HG03432 (cell line): ENCODE results near the gene CORO1C.

Experiments
- ATAC-seq: cut with Tn5 transposase; IDR thresholded peaks from one replicate; pipeline ENCODE4 v1.9.1; 2021; ENCODE audit warnings: mild to moderate bottlenecking, moderate library complexity; ENCODE audit not compliant: unreplicated experiment

Gene CORO1C

DNA sequence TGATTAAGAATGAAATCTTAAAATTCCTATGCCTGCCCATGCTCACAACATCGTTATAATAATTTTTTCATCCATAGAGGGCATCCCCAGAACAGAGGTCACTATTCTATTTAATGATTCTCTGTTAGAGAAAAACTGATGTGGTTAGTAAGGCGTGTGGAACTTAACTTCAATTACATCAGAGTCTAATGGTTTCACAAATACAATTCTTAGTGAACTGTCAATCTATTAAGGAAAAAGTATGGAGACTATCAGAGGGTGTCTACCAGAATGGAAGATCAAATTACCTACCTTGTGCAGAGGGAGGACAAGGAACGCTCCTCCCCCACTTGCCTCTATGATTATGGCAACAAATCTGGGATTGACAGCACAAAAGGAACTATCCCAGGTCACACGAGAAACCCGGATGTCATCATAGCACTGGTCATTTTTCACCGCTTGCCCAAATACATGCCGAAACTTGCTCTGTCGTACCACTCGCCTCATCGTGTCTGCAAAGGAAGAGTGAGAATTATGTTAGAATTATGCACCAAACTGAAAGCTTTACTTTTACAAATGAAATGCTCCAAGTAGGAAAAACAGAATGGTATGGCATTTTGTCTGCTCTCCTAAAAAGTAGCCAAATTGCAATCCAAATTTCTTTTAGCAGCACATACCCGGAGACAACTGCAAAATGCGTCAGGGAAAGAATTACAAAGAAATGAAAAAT lies 30.3 kb downstream of the CORO1C start:
- ATAC-seq, result no peak

DNA sequence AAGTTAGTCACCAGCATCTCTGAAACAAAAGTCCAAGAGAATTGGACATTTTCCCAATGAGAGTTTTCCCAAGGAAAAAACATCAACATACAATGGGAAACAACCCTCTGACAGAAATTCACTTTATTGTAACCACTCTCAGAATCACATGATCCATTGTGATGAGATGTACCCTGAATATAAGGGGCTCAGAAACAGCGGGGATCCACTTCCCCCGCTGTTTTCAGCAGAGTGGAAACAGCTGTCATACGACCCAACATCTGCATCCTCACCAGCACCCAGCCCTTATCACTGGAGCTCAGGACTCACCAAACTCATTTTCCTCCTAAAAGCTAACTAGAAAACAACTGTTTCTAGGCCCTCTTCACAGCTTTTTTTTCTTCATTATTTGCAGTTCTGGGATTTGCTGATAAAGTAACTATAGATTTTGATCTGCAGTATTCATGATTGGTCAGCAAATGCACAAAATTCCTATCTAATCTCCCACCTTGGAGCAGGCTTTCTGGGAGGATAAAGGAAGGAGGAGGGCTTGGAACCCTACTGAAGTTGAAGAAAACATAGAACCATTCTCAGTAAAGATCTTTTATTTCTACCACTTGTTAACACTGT lies 31.3 kb downstream of the CORO1C start:
- no peak for ATAC-seq

DNA sequence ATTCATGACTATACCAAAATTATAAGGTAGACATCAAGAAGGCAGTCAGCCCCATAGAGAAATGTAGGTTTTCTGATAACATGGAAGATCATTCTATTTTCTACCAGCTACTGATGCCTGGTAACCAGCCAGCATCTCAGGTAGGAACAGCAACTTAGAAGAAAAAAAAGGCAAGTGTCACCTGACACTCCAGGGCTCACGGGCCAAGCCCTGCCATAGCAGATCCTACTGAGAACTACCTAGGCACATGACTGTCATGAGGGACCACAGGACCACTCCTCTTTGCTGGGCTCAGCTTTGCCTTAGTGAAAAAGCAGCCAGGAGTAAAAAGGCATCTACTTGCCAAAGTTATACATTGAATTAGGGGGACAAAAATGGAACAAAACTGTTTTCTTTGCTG lies 33.4 kb downstream of the CORO1C start:
- no peak for ATAC-seq

DNA sequence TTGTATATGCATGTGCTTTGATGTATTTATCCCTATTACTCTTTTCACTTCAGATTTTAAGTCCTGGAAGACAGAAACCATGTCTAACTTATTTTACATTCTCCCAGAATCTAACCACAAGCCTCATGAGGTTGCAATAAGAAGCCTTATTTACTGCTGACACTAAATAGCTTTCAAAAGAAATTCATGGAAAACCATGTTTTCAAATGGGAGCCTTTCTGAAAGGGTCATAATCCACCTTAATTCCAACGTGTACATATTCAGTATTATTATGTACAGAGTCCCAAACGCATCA lies 34.4 kb downstream of the CORO1C start:
- ATAC-seq, result no peak

DNA sequence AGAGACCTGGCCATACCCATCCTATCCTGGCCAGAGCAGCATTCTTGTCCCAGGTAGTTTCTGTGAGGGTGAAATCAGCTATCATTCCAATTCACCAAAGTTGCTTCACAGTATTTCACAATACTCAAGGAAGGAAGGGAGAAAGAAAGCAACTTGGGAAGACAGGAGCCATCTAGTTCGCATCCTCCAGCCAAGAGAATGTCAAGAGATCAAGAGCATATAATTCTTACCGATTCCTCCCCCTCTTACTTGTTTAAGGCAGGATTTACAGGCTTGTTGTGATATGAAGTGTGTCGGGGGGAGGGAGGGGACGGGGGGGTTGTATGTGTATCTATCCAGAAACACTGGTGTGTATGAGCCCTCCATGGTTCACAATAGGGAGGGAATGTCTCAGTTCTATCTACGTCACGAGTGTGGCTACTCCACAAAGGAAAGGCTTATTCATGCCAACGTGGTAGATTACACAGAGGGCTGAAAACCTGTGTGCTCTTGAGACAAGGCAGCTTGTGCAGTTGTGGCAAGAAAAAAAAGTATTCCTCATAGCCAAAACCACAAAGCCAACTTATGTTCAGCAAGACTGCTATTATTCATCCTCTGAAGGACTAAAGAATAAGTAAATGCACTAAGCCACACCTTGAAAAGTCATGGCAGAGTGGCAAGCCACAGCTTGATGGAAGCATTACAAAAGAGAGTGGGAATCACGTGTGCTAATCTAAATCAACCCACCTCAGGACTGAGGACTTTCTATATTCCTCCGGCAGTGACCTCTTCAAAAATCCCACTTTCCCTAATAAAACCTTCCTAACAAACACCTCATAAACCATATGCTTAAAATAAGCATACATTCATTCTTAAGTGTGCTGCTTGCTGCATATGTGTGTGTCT lies 35.0 kb downstream of the CORO1C start:
- no peak for ATAC-seq

DNA sequence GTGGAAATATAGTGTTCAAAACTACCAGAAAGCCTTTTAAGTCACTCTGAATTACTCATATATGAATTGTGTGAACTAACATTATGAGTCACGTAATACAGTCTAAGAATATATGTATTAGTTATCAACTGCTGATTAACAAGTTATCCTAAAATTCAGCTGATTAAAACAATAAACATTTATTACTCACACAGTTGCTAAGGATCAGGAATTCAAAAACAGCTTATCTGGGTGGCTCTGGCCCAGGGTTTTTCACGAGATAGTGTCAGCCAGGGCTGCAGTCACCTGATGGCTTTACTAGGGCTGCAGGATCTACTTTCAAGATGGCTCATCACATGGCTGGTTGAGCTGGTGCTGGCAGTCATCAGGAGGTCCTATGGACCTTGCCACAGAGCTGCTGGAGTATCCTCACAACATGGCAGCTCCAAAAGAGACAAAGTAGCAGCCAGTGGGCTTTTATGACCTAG lies 36.5 kb downstream of the CORO1C start:
- ATAC-seq, result no peak

DNA sequence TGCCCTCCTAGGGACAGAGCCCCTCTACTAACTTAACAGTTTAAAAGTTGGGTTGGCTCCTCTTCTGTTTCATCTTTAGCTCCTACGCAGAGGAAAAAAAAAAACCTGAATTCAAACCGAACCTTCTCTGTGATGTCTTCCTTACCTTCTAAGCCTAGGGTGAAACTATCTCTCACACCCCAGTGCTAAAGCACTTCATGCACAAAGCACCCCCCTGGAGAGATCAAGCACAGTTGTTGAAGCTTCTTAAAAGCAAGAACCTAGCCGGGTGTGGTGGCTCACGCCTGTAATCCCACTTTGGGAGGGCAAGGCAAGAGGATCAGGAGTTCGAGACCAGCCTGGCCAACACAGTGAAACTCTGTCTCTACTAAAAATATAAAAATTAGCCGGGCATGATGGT lies 37.6 kb downstream of the CORO1C start:
- no peak for ATAC-seq

DNA sequence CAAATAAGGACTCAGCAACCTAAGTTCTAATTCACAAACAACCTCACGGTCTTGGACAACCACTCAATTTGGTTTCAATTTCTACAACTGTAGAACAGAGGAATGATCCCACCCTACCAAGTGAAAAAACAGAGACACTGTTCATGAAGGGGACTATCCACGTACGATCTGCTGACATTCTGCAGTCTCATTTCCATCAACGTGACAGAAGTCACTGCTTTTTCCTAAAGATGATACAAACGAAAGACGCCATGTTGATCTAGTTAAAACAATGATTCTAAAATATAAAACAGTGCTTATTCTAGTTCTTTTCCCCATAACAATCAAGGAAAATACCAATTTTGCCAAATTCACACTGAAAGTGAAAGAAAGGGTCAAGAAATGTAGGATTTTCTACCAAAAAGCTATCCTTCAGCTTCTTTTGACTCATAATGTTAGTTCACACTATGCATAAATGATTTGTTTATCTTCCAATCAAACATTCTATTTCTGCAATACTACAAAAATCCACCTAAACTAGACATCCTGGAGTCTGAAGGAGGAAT lies 38.1 kb downstream of the CORO1C start:
- no peak for ATAC-seq

DNA sequence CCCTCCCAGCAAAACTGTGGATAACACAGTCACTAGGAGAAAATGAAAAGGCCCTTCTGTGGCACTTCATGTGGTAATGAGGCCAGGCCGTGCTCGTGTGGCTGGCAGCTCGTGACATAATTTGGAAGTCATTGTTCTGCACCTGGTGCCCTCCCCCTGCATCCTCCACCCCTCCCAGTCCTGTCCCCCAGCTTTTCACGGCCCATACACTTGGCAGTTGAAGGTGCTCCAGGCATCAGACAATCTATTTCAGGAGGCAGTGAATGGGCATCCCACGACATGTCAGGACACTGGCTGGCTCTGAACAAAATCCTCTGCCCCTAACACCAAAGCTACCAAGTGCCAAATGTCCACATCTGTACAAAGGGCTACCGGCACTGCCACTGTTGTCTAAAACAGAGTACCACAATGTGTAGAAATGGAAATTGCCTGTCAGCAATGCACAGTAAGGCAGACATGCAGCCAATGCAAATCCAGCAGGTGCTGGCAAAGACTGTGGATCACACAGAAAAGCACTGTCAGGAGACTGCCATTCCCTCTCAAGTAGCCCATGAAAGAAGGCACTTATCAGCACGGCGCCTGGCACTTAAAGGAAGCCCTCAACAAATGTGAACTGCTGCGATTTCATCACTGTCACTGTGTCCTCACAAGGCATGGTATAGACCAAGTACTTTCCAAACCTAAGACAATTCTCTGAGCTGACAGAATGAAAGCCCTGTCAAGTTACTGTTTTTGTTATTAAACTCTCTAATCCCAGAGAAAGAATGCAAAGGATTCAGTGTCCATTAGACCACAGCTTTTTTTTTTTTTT lies 39.1 kb downstream of the CORO1C start:
- ATAC-seq, result peak; percentile 21

DNA sequence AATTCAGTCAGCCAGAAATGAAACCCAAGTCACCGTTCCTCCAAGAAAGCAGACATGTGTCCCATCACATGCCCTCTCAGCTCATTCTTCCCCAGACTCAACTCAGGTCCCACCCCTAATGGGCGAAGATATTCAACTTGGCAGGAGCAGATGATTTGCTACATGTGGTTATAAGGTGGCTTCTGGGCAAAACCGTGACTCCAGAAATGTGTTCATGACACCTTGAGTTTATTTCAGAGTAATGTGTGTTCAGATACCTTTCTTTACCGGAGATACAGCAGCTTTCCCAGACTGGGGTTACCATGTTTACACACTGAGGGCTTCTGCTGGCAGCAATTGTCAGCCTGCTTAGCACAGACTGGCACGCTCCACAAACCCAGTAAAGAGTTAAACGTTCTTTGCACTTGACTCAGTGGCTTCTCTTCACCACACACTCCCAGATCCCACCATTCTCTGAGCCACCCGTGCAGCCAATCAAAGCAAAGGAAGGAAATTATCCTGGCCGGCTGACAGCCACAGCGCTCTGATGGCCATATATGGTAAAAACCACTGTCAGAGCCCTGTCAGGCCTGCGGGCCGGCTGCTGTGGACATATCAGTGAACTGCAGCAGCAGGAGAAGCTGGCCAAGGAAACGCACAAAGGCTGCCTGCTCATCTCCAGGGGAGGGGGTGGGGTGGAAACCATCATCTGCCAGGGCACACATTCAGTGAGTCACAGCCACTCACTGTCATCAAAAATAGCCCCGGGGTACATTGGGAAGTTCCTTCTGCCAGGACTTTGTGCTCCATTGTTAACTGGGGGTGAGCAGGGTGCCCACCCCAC lies 39.9 kb downstream of the CORO1C start:
- ATAC-seq, result peak; percentile 79

DNA sequence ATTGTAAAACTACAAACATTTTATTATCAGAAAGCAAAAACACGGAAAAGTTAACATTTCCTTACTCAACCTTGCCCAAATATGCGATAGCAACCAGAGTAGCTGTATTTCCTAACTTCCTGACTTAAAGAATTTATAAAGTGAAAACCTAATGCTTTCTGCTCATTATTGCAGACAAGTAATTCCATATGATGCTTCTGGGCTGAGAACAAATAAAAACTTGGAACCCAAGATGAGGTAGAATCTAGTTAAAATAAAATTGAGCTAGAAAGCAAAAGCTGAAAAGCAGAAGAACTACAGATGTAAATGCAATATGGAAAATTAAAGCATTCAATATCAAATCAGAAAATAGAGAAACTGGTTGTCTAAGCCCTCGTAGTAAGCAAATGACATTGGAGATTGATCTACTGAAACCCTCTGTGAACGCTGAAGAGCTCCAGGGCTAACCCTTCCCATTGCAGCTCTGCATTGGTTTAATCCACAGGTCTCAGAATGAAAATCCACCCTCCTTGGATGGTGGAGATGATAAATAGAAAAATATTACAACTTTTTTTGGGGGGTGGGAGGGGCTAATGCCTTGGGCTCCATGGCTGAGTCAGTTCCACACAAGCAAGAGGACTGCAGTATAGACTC lies 40.7 kb downstream of the CORO1C start:
- no peak for ATAC-seq

DNA sequence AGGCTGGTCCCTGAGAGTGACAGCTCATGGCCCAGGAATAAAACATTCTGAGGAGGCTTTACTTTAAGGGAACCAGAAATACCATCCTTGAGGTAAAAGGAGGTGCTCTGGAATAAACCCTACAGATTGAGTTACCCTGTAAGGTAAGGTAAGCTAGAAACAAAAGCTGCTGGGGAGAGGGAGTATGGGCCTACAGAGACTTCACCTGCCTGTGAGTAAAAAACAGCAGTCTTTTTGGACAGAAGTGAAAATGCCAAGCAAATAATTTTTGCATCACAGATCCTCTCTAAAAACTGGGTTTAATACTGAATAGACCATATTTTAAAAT lies 41.2 kb downstream of the CORO1C start:
- no peak for ATAC-seq

DNA sequence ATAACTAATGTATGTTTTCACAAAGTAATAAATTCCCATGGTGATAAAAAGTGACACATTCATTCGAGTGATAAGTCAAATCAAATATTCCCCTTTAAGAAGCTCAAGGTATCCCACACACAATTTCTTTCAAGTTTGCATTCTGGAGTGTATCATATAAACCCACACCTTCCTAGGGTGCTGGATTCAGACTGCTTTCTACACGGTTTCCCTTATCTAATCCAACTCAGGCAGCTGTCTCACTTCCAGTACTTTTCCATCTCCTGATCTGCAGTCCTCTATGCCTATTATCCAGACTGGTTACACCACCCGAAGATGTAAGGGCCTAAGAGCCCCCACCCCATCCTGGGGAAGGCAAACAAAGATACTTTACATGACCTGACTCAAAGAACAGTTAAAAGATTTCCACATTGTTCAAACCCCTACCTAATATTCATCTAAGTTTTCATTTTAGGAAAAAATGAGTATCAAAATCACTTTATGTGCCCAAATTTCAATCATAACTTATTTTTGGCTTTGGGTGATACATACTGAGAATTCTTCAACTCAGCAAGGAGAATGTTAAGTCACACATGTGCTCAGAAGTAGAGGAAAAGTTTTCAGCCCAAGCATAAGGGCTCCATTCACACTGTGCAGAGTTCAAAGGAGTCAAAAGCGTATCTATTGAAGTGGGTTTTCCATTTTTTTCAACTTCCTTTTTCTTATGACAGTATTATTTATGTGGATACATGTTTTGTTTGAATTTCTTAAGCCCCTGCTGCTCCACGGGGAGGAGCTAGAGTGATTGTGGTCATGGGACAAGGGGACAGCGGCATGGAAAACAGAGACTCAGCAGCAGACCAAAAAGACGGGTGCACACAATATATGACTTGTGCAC lies 41.8 kb downstream of the CORO1C start:
- no peak for ATAC-seq

DNA sequence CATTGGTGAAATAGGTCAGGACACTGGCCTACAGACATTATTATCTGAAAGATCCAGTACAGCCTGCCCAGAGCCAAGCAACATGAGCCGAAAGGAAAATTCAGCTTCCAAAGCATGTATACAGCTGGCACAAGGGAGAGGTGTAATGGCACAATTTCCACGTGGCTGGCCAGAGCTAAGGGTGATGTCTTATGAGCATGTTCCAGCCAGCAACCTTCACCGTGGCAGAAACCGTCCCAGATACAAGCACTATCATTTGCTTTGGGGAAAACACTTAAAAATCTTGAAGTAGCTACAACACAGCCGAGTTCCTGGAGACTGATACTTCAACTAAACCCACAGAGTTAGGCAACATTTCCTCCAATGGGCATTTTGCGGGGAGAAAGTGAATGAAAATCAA lies 44.5 kb downstream of the CORO1C start:
- ATAC-seq, result no peak

DNA sequence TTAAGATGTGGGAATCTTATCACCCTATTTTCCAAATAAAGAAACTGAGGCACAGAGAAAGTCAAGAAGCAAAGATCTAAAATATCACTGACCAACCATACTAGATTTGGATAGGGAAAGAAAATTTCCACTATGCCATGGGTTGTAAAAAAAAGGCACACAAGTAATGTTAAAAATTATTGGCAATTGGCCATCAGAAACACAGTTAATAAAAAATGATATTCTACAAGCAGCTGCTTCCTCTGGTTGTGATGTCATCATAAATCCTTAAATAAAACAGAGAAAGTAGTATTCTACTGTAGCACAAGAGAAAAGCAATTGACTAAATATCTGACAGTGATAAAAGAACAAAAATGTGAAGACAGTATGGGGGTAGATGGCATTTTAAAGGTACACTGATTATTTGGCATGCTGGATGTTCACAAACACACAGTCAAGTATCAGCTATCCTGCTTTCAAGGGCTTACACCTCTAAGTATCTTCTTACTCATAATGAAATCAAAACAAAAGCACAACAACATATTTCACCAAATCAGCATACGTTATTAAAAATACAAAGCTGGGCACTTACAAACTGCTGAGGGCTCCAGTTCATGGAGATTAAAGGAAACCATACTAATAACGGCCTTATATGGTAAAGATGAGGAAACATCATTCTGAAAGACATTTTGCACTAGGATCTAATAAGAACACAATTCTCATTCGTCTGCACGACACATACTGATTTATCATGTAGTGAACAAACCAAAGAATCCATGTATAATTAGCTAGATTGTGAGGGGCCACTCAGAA lies 45.7 kb downstream of the CORO1C start:
- ATAC-seq, result no peak

DNA sequence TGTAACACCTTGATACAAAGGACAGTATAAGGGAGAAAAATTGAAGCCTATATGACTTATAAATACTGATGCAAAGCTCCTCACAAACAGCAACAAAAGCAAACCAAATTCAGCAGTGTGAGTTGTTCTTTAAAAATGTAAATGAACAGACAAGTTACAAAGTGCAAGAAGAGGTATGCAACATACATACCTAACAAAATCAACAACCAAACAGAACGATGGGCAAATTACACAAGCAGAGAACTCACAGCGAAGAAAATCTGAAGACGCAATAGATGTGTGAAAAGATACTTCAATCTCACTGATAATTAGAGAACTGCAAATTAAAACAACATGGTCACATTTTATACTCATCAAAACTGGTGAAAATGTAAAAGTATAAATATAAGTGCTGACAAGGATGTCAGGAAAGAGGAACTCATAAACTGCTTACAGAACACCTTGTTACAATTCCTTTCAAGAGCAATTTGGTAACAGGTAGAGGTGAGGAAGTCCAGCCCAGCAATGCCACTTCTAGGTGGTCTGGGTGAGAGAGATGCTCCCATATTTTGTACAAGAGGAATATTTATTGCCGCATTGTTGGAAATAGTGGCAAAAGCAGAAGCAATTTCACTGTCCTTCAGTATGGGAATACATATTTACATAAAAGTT lies 47.3 kb downstream of the CORO1C start:
- ATAC-seq, result no peak

DNA sequence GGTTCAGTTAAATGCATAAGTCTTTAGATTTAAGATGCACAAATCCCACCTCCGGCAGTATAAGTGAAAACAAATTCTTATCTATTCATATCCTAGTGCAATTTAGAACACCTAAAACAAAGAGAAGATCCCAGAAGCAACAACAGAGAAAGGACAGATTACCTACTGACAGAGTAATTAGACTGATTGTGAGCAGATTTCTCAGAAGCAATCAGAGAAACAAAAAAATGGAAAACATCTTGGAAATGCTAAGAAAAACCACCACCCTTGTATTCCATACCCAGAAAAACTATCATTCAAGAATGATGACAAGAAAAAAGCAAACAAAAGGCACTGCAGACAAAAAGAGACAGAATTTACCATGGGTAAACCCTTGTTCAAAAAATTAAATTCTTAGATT lies 50.0 kb downstream of the CORO1C start:
- no peak for ATAC-seq
